SJSA1 (cell line): ENCODE data around the gene SH3YL1. TPM values are rescaled to one million over a fixed set of nuclear protein-coding genes. Genes with fewer than 3 reads are reported as not detected.

Experiments
- DNase-seq, 2 experiments: peaks; one replicate each; pipeline ENCODE4 v3.0.0-alpha.2; 2015 to 2020; ENCODE audit warnings: low spot score in 2 of 2, low read depth in 1 of 2
- H3K27ac ChIP-seq: fragments of 250-450 bp; sonication (Bioruptor Pico); 2 replicates; pipeline ENCODE4 v1.5.1; 2020; ENCODE audit warnings: mild to moderate bottlenecking, moderate library complexity
- H3K27me3 ChIP-seq: fragments of 250-450 bp; sonication (Bioruptor Pico); replicated peaks from 2 replicates; pipeline ENCODE4 v1.5.1; 2020; ENCODE audit warnings: mild to moderate bottlenecking, moderate library complexity
- H3K36me3 ChIP-seq: fragments of 250-450 bp; sonication (Bioruptor Pico); 2 replicates; pipeline ENCODE4 v1.5.1; 2020; ENCODE audit warnings: mild to moderate bottlenecking
- H3K4me1 ChIP-seq: fragments of 250-450 bp; sonication (Bioruptor Pico); replicated peaks from 2 replicates; pipeline ENCODE4 v1.6.1; 2021; ENCODE audit warnings: mild to moderate bottlenecking
- H3K4me3 ChIP-seq: fragments of 250-450 bp; sonication (Bioruptor Pico); 2 replicates; pipeline ENCODE4 v1.5.1; 2020; ENCODE audit warnings: mild to moderate bottlenecking
- H3K9me3 ChIP-seq: fragments of 250-450 bp; sonication (Bioruptor Pico); replicated peaks from 2 replicates; pipeline ENCODE4 v1.5.1; 2020; ENCODE audit warnings: mild to moderate bottlenecking
- total RNA-seq: library from RNA; depleted of rRNA; stranded (reverse); fragments of >200 nt; shearing (Covaris generic); gene quantifications from 2 replicates; pipeline ENCODE4 v1.2.3, GENCODE V29; 2014

The SH3YL1 gene
- total RNA-seq, 1 experiment from 2014 or later = 19.0 TPM

- peaks cover 76% of the 10 kb centered on the region for H3K36me3 ChIP-seq
- H3K4me3 ChIP-seq = no peak overlapping the region
- H3K27me3 ChIP-seq = no peaks in the 10 kb centered on the region
- H3K4me1 ChIP-seq = no peaks in the 10 kb centered on the region
- no peaks in the 10 kb centered on the region for H3K9me3 ChIP-seq
- no peak for DNase-seq
- no peak overlapping the region for H3K27ac ChIP-seq
Measured at GRCh38 chr2:275466-275865, 11.6 kb upstream of the SH3YL1 start.

GRCh38 chr2:274503-274902 lies 10.7 kb upstream of the SH3YL1 start:
- no peak for DNase-seq
- Histone ChIP-seq H3K27me3 (no peaks in the 10 kb centered on the region), H3K9me3 (no peaks in the 10 kb centered on the region), H3K36me3 (peaks cover 79% of the 10 kb centered on the region), H3K4me1 (no peaks in the 10 kb centered on the region), H3K4me3 (no peak overlapping the region), H3K27ac (no peak overlapping the region)

GRCh38 chr2:273333-273732 lies 9.5 kb upstream of the SH3YL1 start:
- H3K9me3 ChIP-seq = no peaks in the 10 kb centered on the region

DNA sequence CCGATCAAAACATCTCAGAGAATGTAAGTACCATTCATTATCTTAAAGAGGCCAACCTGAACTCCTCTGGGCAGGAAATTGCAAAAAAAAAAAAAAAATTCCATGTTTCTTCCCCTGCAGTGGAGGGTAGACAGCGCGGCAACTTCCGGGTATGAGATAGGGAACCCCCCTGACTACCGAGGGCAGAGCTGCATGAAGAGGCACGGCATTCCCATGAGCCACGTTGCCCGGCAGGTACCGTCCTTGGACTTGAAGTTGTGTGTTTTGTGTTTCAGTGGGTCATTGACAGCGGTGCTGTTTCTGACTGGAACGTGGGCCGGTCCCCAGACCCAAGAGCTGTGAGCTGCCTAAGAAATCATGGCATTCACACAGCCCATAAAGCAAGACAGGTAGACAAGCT lies 8.1 kb upstream of the SH3YL1 start:
- H3K36me3 ChIP-seq = peaks cover 61% of the 10 kb centered on the region
- no peak overlapping the region for H3K27ac ChIP-seq
- DNase-seq = no peak
- H3K4me3 ChIP-seq = no peak overlapping the region
- no peaks in the 10 kb centered on the region for H3K27me3 ChIP-seq
- no peaks in the 10 kb centered on the region for H3K9me3 ChIP-seq
- no peaks in the 10 kb centered on the region for H3K4me1 ChIP-seq

More at GRCh38 chr2:273333-273732, 9.5 kb upstream of the SH3YL1 start:
- Histone ChIP-seq H3K27ac (no peak overlapping the region), H3K4me3 (no peak overlapping the region), H3K36me3 (peaks cover 68% of the 10 kb centered on the region), H3K4me1 (no peaks in the 10 kb centered on the region), H3K27me3 (no peaks in the 10 kb centered on the region)
- DNase-seq = no peak

- H3K4me3 ChIP-seq = no peak overlapping the region
- no peaks in the 10 kb centered on the region for H3K27me3 ChIP-seq
- H3K9me3 ChIP-seq = no peaks in the 10 kb centered on the region
- DNase-seq = no peak
- H3K36me3 ChIP-seq = peaks cover 59% of the 10 kb centered on the region
- no peak overlapping the region for H3K27ac ChIP-seq
- H3K4me1 ChIP-seq = peaks cover under 1% of the 10 kb centered on the region; the same call in 1 of the 2 replicates
Measured at GRCh38 chr2:270861-271260, 7.0 kb upstream of the SH3YL1 start.

DNA sequence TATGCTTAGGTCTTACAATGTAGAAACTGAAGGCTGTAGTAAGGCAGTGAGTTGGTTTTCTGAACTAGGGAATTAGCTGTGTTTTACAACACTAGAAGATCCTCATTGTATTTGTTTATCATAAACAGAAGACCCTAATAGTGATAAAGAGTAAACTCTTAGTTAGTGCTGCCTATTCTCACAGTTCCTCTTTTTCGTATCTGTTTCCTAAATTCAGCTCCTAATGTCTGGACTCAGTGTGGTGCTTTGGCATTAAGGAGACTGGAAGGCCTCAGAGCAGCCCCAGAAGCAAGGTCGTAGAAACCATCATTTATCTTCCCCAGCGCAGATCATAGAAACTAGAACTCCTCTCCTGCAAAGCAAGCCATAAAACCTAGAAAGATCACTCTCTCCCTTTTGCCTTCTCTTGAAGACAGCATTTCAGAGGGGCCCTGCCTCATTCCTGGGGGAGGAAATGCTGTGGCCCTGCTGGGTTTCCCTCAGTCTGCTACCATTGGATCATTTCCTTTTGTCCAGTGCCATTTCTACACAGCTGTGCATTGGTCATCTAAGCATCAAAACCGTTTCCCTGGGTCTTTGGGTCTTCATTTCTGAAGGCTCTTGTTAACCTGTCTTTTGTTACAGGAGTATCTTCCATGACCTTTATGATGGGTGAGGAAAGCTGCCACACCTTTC lies 5.7 kb upstream of the SH3YL1 start:
- Histone ChIP-seq H3K4me1 (peaks cover 4% of the 10 kb centered on the region), H3K27ac (no peak overlapping the region), H3K36me3 (peaks cover 54% of the 10 kb centered on the region), H3K4me3 (no peak overlapping the region), H3K27me3 (no peaks in the 10 kb centered on the region), H3K9me3 (no peaks in the 10 kb centered on the region)
- DNase-seq = no peak

GRCh38 chr2:268323-268722 lies 4.5 kb upstream of the SH3YL1 start:
- Histone ChIP-seq H3K4me1 (peaks cover 14% of the 10 kb centered on the region), H3K4me3 (no peak overlapping the region), H3K27me3 (no peaks in the 10 kb centered on the region), H3K27ac (no peak overlapping the region), H3K36me3 (peaks cover 43% of the 10 kb centered on the region), H3K9me3 (no peaks in the 10 kb centered on the region)
- no peak for DNase-seq

- H3K4me1 ChIP-seq = peaks cover 14% of the 10 kb centered on the region
- peaks cover 26% of the 10 kb centered on the region for H3K36me3 ChIP-seq
- peak within 1 kb of the TSS; percentile 72 for H3K4me3 ChIP-seq
- no peaks in the 10 kb centered on the region for H3K9me3 ChIP-seq
- peak within 1 kb of the TSS; percentile 65 for H3K27ac ChIP-seq
- DNase-seq = peak; percentile 89 to 92
- no peaks in the 10 kb centered on the region for H3K27me3 ChIP-seq
Measured at GRCh38 chr2:264493-265468, 949 bp upstream of the SH3YL1 start, which contains the start of gene ACP1. Gene ACP1, plus strand, starts transcription at chr2:264947. Its CDS starts 18 bp downstream, at chr2:264965.

GRCh38 chr2:263022-263738 lies 652 bp downstream of the SH3YL1 start:
- DNase-seq = no peak
- Histone ChIP-seq H3K27ac (no peak overlapping the region), H3K4me1 (peaks cover 14% of the 10 kb centered on the region)

GRCh38 chr2:262117-262516 lies 1.7 kb downstream of the SH3YL1 start:
- no peak overlapping the region for H3K27ac ChIP-seq
- H3K27me3 ChIP-seq = no peaks in the 10 kb centered on the region
- H3K4me3 ChIP-seq = no peak overlapping the region
- H3K9me3 ChIP-seq = no peaks in the 10 kb centered on the region
- no peak for DNase-seq
- H3K36me3 ChIP-seq = peaks cover 18% of the 10 kb centered on the region
- H3K4me1 ChIP-seq = peaks cover 14% of the 10 kb centered on the region

More at GRCh38 chr2:263022-263738, 652 bp downstream of the SH3YL1 start:
- H3K9me3 ChIP-seq = no peaks in the 10 kb centered on the region
- peak overlapping the region; percentile 72; the same call in 1 of the 2 replicates for H3K4me3 ChIP-seq
- no peaks in the 10 kb centered on the region for H3K27me3 ChIP-seq
- H3K36me3 ChIP-seq = peaks cover 22% of the 10 kb centered on the region

GRCh38 chr2:260507-261161 lies 3.2 kb downstream of the SH3YL1 start:
- H3K4me3 ChIP-seq = no peak overlapping the region
- H3K4me1 ChIP-seq = peaks cover 11% of the 10 kb centered on the region
- H3K27me3 ChIP-seq = no peaks in the 10 kb centered on the region
- no peaks in the 10 kb centered on the region for H3K9me3 ChIP-seq
- no peak overlapping the region for H3K27ac ChIP-seq
- H3K36me3 ChIP-seq = peaks cover 6% of the 10 kb centered on the region; the same call in 1 of the 2 replicates
- peak in 1 of 2 experiments; percentile 19 for DNase-seq

- no peak overlapping the region for H3K27ac ChIP-seq
- no peak overlapping the region for H3K4me3 ChIP-seq
- peaks cover 10% of the 10 kb centered on the region for H3K4me1 ChIP-seq
- no peak for DNase-seq
- H3K9me3 ChIP-seq = no peaks in the 10 kb centered on the region
- no peaks in the 10 kb centered on the region for H3K27me3 ChIP-seq
- peaks cover 1% of the 10 kb centered on the region; the same call in 1 of the 2 replicates for H3K36me3 ChIP-seq
Measured at GRCh38 chr2:259789-260331, 4.0 kb downstream of the SH3YL1 start.

- DNase-seq = no peak
- Histone ChIP-seq H3K27ac (no peak overlapping the region), H3K4me3 (no peak overlapping the region), H3K4me1 (peaks cover 6% of the 10 kb centered on the region), H3K27me3 (no peaks in the 10 kb centered on the region), H3K36me3 (no peaks in the 10 kb centered on the region), H3K9me3 (no peaks in the 10 kb centered on the region)
Measured at GRCh38 chr2:258933-259332, 4.9 kb downstream of the SH3YL1 start.
